GM12865 (cell line): ENCODE data around the gene CTNND2.

Experiments used
- DNase-seq: peaks from one replicate; pipeline ENCODE4 v3.0.0; 2010; ENCODE audit warnings: low read depth
- H3K4me3 ChIP-seq: 2 replicates; pipeline ENCODE4 v1.5.1; 2011; ENCODE audit warnings: mild to moderate bottlenecking, low read depth, low read length, control low read depth
- TF ChIP-seq, protein P1 (sequence below): IDR thresholded peaks from 2 replicates; pipeline ENCODE4 v1.5.1; 2011; ENCODE audit warnings: low read length, control low read depth, low read depth, inconsistent platforms; ENCODE audit not compliant: insufficient read depth; ENCODE audit errors: missing control alignments

CTNND2 gene

DNA sequence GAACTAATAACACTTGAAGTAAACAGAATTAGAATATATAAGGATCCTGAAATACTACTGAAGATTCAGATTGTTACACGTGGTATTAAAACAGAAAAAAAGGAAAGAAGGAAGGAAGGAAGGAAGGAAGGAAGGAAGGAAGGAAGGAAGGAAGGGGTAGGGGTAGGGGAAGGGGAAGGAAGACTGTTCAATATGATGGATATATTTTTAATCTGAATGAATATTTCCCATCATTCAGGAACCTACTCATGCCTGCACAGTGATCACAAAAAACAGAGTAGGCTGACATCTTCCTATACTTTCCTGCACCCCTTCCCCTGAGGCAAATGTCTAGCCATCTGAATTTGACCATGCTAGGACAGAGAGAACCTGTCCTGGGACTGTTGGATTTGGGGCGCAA lies 133.9 kb downstream of the CTNND2 start:
- DNase-seq: no peak
- TF ChIP-seq, protein P1, sequence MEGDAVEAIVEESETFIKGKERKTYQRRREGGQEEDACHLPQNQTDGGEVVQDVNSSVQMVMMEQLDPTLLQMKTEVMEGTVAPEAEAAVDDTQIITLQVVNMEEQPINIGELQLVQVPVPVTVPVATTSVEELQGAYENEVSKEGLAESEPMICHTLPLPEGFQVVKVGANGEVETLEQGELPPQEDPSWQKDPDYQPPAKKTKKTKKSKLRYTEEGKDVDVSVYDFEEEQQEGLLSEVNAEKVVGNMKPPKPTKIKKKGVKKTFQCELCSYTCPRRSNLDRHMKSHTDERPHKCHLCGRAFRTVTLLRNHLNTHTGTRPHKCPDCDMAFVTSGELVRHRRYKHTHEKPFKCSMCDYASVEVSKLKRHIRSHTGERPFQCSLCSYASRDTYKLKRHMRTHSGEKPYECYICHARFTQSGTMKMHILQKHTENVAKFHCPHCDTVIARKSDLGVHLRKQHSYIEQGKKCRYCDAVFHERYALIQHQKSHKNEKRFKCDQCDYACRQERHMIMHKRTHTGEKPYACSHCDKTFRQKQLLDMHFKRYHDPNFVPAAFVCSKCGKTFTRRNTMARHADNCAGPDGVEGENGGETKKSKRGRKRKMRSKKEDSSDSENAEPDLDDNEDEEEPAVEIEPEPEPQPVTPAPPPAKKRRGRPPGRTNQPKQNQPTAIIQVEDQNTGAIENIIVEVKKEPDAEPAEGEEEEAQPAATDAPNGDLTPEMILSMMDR: no peak

DNA sequence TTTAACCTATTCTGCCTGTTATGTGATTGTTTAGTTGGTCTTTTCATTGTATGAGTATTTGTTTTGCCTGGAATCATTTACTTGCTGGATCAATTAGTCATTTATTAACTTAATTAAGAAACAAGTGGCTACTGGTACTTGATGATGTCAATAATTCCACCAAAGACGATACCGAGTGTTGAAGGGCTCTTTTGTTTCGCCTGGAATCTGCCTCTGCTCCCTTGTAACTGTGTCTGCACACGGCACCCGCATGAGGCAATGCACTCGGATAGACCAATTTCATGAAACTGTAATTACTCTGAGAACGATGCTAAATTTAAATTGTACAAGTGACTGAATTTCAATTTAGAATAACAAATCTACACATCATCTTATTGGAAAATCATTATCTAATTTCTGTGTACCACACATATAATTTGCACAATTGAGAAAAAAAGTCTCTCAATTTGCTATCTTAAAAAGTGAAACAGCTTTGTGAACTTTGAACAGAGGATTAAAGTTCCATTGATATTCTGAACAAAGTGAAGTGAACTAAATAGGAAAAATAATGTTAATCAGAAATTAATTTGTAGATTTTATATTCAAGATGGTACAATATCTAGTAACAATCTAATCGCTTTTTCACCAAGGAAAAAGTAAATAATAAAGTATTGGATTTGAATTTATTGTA lies 143.2 kb downstream of the CTNND2 start:
- TF ChIP-seq, protein P1: no peak
- H3K4me3 ChIP-seq: no peak overlapping the region
- DNase-seq: no peak

More for the DNA sequence above, 133.9 kb downstream of the CTNND2 start:
- no peak overlapping the region for H3K4me3 ChIP-seq

DNA sequence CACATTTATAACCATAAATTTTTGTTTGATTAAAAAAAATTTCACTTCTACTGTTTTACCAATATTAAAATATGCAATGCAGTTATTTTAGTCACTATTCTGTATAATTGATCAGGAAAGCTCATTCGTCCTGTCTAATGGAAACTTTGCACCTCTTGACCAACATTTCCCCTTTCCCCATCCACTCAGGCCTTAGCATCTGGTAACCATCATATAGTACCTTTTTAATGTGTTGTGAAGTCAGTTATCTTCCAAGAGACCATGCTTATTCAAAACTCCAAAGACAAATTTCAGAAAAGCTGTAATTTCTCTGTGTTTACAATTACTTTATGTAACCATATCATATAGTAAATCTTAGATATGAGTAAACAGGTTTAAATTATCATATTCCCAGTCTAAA lies 145.9 kb downstream of the CTNND2 start:
- DNase-seq: no peak
- TF ChIP-seq, protein P1: no peak
- H3K4me3 ChIP-seq: no peak overlapping the region

DNA sequence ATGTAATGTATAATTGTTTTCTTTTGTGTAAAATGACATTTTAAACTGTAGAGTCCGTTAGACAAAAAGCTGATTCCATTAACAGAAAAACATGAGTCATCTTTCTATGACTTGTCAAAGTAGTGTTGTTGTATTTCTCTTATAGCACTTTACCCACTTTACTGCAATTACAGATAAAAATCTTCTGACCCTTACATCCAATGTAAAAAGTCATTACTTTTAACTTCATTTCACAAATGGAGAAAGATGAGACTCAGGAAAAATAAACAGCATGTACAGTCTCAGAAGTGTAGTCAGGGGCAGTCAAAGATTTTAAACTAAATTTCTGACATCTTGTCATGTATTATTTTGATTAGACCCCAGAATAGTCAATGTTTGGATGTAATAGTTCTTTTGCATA lies 146.6 kb downstream of the CTNND2 start:
- no peak for DNase-seq
- H3K4me3 ChIP-seq: no peak overlapping the region
- TF ChIP-seq, protein P1: no peak

DNA sequence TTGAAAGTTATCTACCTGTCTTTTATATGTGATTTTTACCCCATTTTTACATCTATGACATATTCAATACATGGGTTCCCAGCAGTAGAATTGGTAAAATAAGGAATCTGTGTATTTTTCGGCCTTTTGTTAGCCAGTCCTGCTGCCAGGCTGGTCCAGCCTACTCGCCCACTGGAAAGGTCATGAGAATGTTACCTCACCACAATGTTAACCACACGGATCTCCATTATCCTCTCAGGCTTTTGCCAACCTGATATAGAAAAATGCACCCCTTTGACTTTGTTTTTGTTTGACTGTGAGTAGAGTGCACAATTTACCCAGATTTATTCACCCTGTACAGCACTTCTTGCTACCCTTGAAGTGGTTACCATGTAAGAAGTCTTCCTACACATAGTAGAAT lies 167.2 kb downstream of the CTNND2 start:
- H3K4me3 ChIP-seq: no peak overlapping the region
- DNase-seq: no peak
- TF ChIP-seq, protein P1: no peak

DNA sequence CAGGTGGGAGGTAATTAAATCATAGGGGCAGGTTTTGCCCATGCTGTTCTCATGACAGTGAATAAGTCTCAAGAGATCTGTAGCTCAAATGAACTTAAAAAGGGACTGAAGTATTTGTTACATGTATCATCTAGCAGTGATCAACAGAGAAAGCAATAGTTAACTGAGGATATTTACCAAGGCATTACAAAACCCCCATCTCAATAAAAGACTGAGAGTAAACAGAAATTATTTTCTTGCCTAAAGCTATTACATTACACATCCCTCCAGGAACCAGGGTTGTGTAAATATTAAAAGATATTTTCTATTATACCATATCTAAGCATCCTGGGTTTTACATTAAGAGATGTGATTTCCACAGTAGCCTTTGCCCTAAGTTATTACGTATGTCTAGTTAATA lies 169.9 kb downstream of the CTNND2 start:
- DNase-seq: no peak
- TF ChIP-seq, protein P1: no peak
- H3K4me3 ChIP-seq: no peak overlapping the region

DNA sequence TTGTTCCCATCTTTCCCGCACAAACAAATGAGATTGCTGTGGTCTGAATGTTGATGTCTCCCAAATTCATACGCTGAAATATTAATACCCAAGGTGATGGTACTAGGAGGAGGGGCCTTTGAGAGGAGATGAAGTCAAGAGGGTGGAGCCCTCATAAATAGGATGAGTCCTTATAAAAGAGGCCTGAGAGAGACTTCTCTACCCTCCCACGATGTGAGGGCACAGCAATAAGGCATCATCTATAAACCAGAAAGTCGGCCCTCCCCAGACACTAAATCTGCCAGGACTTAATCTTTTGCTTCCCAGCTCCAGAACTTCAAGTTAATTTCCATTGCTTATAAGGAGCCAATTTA lies 170.4 kb downstream of the CTNND2 start:
- TF ChIP-seq, protein P1: no peak
- DNase-seq: no peak
- H3K4me3 ChIP-seq: no peak overlapping the region
